GM12874 (cell line): ENCODE data around the gene MEI1.
A peak's percentile ranks its signal among the peaks of the same experiment; 100 is the strongest.

Experiments used
- CTCF ChIP-seq: IDR thresholded peaks from 2 replicates; pipeline ENCODE4 v1.5.1; 2011; ENCODE audit warnings: low read depth, mild to moderate bottlenecking, control low read depth, low read length, moderate library complexity; ENCODE audit not compliant: insufficient read depth

The MEI1 gene

GRCh38 chr22:41832553-41833368 lies 133.5 kb downstream of the MEI1 start, which contains the start of gene SREBF2:
Gene SREBF2, plus strand, starts transcription at chr22:41833105. Its CDS starts 166 bp downstream, at chr22:41833271.
- TF ChIP-seq CTCF = peak; percentile 26; the same call in 1 of the 2 replicates

DNA sequence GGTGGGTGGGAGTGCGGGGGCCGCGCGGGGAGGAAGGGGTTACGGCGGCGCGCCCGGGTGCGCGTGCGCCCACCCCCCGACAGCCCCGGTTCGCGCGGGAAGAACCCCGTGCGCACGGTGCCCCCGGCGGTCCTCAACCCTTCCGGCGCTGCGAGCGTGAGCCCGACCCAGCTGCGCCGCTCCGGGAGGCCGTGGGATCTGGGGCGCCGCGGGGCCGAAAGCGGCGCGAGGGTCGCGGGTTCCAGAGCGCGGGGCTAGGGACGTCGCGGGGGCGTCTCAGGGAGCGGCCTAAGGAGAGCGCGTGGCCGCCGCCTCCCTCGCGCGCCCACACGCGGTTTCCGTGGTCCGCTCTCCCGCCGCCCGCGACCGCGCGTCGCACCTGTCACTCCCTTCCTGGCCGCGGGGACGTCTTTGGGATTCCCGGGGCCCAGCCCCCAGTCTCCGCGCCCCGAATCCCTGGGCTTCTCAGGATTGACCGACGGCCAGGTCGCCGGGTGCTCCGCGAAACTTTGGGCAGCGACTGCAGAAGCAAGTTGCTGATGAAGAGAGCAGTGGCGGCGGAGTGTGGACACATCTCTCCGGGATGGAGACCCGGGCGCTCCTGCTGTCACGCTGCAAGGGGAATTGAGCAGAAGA lies 134.2 kb downstream of the MEI1 start:
- no peak for TF ChIP-seq CTCF

- no peak for TF ChIP-seq CTCF
Measured at GRCh38 chr22:41834005-41834944, 135.0 kb downstream of the MEI1 start.

DNA sequence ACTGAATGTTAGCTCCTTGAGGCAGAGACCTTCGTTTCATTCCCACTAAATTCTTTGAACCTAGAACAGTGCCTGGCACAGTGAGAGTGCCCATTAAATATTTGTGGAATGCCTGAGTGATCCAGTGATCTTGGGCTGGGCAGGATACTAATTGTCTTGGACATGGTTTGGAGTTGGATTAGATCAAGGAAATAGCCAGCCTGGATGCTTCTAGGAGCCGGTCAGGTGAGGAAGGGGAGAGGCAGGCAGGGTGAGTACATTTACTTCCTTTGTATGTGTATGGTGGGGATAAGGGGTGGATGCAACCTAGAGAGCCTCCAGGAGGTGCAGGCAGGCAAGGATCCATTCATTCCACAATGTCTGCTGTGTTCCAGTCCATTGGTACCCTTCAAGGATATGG lies 137.2 kb downstream of the MEI1 start:
- TF ChIP-seq CTCF = no peak

- no peak for TF ChIP-seq CTCF
Measured at GRCh38 chr22:41838842-41839618, 139.7 kb downstream of the MEI1 start.

DNA sequence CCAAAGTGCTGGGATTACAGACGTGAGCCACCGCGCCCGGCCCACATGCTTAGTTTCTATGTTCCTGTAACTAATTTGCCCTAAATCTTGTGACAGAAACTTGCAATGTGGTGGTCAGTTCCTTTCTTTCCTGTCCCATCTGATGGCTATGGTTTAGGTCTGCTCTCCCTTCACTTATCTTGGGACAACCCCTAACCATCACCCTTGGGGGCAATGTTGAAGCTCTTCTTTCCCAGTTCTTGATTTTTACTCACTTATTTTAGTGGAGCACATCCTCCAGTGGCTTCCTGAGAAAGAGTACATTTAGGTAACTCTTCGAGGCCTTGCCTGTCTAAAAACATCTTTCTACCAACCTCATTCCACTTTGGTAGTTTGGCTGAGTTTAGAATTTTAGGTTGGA lies 140.9 kb downstream of the MEI1 start:
- TF ChIP-seq CTCF = no peak
